HEK293 (cell line): ENCODE data around the gene ALG11.
A peak's percentile ranks its signal among the peaks of the same experiment; 100 is the strongest.

Source experiments
- CTCF ChIA-PET: fragments of 350-600 bp; formaldehyde crosslinking; extraction: SDS; loops from one replicate; lab custom pipeline; 2021; ENCODE audit warnings: antibody characterized with exemption; lab: Yijun Ruan, JAX
- POLR2A ChIA-PET: fragments of 300-600 bp; formaldehyde crosslinking; extraction: SDS; loops from one replicate; lab custom pipeline; 2020; ENCODE audit warnings: antibody characterized with exemption, inconsistent platforms; lab: Yijun Ruan, JAX
- H3K27ac ChIP-seq: fragments of 200-500 bp; sonication (Bioruptor generic); 2 replicates; pipeline ENCODE4 v1.5.1; 2014; ENCODE audit warnings: low read depth, low read length, control low read depth, inconsistent platforms; ENCODE audit errors: extremely low read depth
- H3K36me3 ChIP-seq, 2 experiments: fragments of 200-500 bp in 1 of 2; sonication (Bioruptor generic) in 1 of 2; 1 replicate in 1 of 2; 2 replicates in 1 of 2; pipeline ENCODE4 v1.5.1; 2014 to 2017; ENCODE audit warnings: inconsistent platforms in 2 of 2, low read length in 2 of 2; ENCODE audit not compliant: control insufficient read depth in 2 of 2, insufficient read depth in 1 of 2
- H3K4me1 ChIP-seq: fragments of 200-500 bp; sonication (Bioruptor generic); 2 replicates; pipeline ENCODE4 v1.5.1; 2014; ENCODE audit warnings: mild to moderate bottlenecking, low read length, inconsistent platforms; ENCODE audit not compliant: control insufficient read depth, insufficient read depth
- H3K4me3 ChIP-seq: 2 replicates; pipeline ENCODE4 v1.5.1; 2011; ENCODE audit warnings: low read depth, mild to moderate bottlenecking, control low read depth, low read length, moderate library complexity
- H3K9me3 ChIP-seq: fragments of 200-500 bp; sonication (Bioruptor generic); 2 replicates; pipeline ENCODE4 v1.5.1; 2014; ENCODE audit warnings: low read depth, low read length, inconsistent platforms; ENCODE audit not compliant: control insufficient read depth, insufficient read depth
- IKZF3 ChIP-seq: fragments of 450-650 bp; IDR thresholded peaks from 2 replicates; pipeline ENCODE4 v1.5.0; 2018; ENCODE audit warnings: missing biosample characterization, mild to moderate bottlenecking, missing genetic modification characterization, moderate library complexity
- MZF1 ChIP-seq: fragments of 450-650 bp; formaldehyde crosslinking; IDR thresholded peaks from 2 replicates; pipeline ENCODE4 v1.5.1; 2017; ENCODE audit warnings: missing biosample characterization, missing genetic modification characterization, borderline replicate concordance
- OVOL3 ChIP-seq: fragments of 450-650 bp; formaldehyde crosslinking; IDR thresholded peaks from 2 replicates; pipeline ENCODE4 v1.5.1; 2016; ENCODE audit warnings: missing biosample characterization, missing genetic modification characterization
- PRDM6 ChIP-seq: fragments of 450-650 bp; formaldehyde crosslinking; IDR thresholded peaks from 2 replicates; pipeline ENCODE4 v1.5.1; 2017; ENCODE audit warnings: missing biosample characterization, missing genetic modification characterization
- TRIM28 ChIP-seq: IDR thresholded peaks from 2 replicates; pipeline ENCODE4 v1.6.1; 2011; ENCODE audit warnings: low read length, control low read depth, borderline replicate concordance
- ZBTB1 ChIP-seq: fragments of 450-650 bp; formaldehyde crosslinking; IDR thresholded peaks from 2 replicates; pipeline ENCODE4 v1.5.1; 2016; ENCODE audit warnings: missing biosample characterization, missing genetic modification characterization
- ZBTB10 ChIP-seq: fragments of 450-650 bp; formaldehyde crosslinking; IDR thresholded peaks from 2 replicates; pipeline ENCODE4 v1.5.1; 2016; ENCODE audit warnings: missing biosample characterization, missing genetic modification characterization
- ZEB2 ChIP-seq: fragments of 450-650 bp; formaldehyde crosslinking; IDR thresholded peaks from 2 replicates; pipeline ENCODE4 v1.5.1; 2016; ENCODE audit warnings: missing biosample characterization, missing genetic modification characterization
- ZFP69B ChIP-seq: fragments of 450-650 bp; formaldehyde crosslinking; IDR thresholded peaks from 2 replicates; pipeline ENCODE4 v1.5.1; 2016; ENCODE audit warnings: missing biosample characterization, missing genetic modification characterization
- ZNF146 ChIP-seq: fragments of 450-650 bp; formaldehyde crosslinking; IDR thresholded peaks from 2 replicates; pipeline ENCODE4 v1.5.1; 2016; ENCODE audit warnings: missing biosample characterization, missing genetic modification characterization
- ZNF16 ChIP-seq: fragments of 450-650 bp; formaldehyde crosslinking; IDR thresholded peaks from 2 replicates; pipeline ENCODE4 v1.5.1; 2016; ENCODE audit warnings: low read depth, missing biosample characterization, missing genetic modification characterization
- ZNF302 ChIP-seq: fragments of 450-650 bp; formaldehyde crosslinking; IDR thresholded peaks from 2 replicates; pipeline ENCODE4 v1.5.1; 2016; ENCODE audit warnings: missing biosample characterization, missing genetic modification characterization, low read depth
- ZNF37A ChIP-seq: fragments of 450-650 bp; IDR thresholded peaks from 2 replicates; pipeline ENCODE4 v1.5.1; 2018; ENCODE audit warnings: missing biosample characterization, missing genetic modification characterization
- ZNF404 ChIP-seq: fragments of 450-650 bp; formaldehyde crosslinking; IDR thresholded peaks from 2 replicates; pipeline ENCODE4 v1.5.1; 2017; ENCODE audit warnings: missing biosample characterization, missing genetic modification characterization
- ZNF449 ChIP-seq: fragments of 450-650 bp; formaldehyde crosslinking; IDR thresholded peaks from 2 replicates; pipeline ENCODE4 v1.5.1; 2017; ENCODE audit warnings: missing biosample characterization, mild to moderate bottlenecking, missing genetic modification characterization, moderate library complexity
- ZNF501 ChIP-seq: fragments of 450-650 bp; formaldehyde crosslinking; IDR thresholded peaks from 2 replicates; pipeline ENCODE4 v1.5.1; 2016; ENCODE audit warnings: missing biosample characterization, missing genetic modification characterization
- ZNF544 ChIP-seq: fragments of 450-650 bp; formaldehyde crosslinking; IDR thresholded peaks from 2 replicates; pipeline ENCODE4 v1.5.0; 2017; ENCODE audit warnings: missing biosample characterization, missing genetic modification characterization
- ZNF555 ChIP-seq: fragments of 450-650 bp; formaldehyde crosslinking; conservative IDR thresholded peaks from 2 replicates; pipeline ENCODE4 v1.5.1; 2017; ENCODE audit warnings: missing biosample characterization, mild to moderate bottlenecking, missing genetic modification characterization, inconsistent platforms
- ZNF610 ChIP-seq: fragments of 450-650 bp; formaldehyde crosslinking; IDR thresholded peaks from 2 replicates; pipeline ENCODE4 v1.5.1; 2016; ENCODE audit warnings: missing biosample characterization, missing genetic modification characterization, borderline replicate concordance
- ZNF624 ChIP-seq: fragments of 450-650 bp; formaldehyde crosslinking; IDR thresholded peaks from 2 replicates; pipeline ENCODE4 v1.5.1; 2017; ENCODE audit warnings: missing biosample characterization, missing genetic modification characterization
- ZSCAN4 ChIP-seq: fragments of 450-650 bp; formaldehyde crosslinking; IDR thresholded peaks from 2 replicates; pipeline ENCODE4 v1.5.1; 2017; ENCODE audit warnings: missing biosample characterization, missing genetic modification characterization

ALG11 gene

DNA sequence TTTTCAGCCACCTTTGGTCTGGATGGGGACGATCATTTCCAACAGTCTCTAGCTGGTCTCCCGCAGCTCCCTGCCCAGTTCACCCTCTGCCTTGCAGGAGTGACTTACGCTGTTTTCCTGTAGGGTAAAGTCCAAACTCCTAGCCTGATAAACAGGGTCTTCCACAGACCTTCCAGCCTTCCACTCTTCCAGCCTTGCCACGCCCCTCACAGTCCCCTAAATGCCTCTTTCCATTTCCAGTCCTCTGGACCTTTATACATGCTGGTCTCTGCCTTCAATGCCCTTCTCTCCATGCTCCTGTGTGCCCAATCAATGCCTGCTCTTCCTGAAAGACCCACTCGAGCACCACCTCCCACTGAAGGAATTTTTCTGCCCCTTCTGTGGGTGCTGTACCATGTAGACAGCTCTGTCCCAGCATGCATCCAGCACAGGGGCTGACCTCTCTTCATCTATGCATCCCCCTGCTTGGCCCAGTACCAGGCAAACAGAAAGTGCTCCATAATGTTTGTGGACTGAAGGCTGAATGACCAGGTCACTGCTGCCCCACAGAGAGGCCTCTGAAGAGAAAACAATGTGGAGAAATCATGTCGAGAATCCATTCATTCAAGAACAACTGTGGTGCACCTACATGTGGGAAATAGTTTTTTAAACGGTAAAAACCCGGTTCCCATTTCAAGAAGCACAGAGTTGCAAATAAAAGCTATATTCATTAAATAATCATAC is 5.5 kb upstream of the ALG11 start:
- CTCF ChIA-PET: interaction anchor here (0.6 kb wide), 1 partner anchor 131 kb away, joined by 4 read pairs; no protein-coding TSS in a partner anchor
- no peak for TF ChIP-seq ZEB2 (tag by site-specific recombination)
- no peak for TF ChIP-seq ZNF404 (tag by site-specific recombination)
- TF ChIP-seq ZNF624 (tag by site-specific recombination): no peak
- TF ChIP-seq ZSCAN4: no peak
- TF ChIP-seq ZNF501 (tag by site-specific recombination): no peak
- TF ChIP-seq, all 188 proteins: peak for 0
- POLR2A ChIA-PET: no interaction called here
- Histone ChIP-seq H3K27ac (no peak overlapping the region), H3K4me3 (no peak overlapping the region), H3K36me3 (no peaks in the 10 kb centered on the region), H3K9me3 (no peaks in the 10 kb centered on the region), H3K4me1 (no peaks in the 10 kb centered on the region)

GRCh38 chr13:52009946-52010345 is 2.3 kb upstream of the ALG11 start:
- Histone ChIP-seq H3K4me1 (no peaks in the 10 kb centered on the region), H3K9me3 (no peaks in the 10 kb centered on the region), H3K36me3 (no peaks in the 10 kb centered on the region), H3K4me3 (peak overlapping the region; percentile 9; the same call in 1 of the 2 replicates), H3K27ac (no peak overlapping the region)
- ChIA-PET POLR2A (interaction anchor here (1.2 kb wide), 1 partner anchor 441 kb away, joined by 3 read pairs; no protein-coding TSS in a partner anchor), CTCF (interaction anchor here (0.6 kb wide), 1 partner anchor 510 kb away, joined by 3 read pairs; no protein-coding TSS in a partner anchor)
- TF ChIP-seq OVOL3 (no peak), ZNF449 (no peak), ZNF544 (tag by site-specific recombination) (no peak), MZF1 (tag by site-specific recombination) (no peak), ZNF37A (tag by site-specific recombination) (no peak), ZNF610 (tag by site-specific recombination) (no peak), IKZF3 (tag by site-specific recombination) (no peak), ZFP69B (no peak), ZBTB1 (tag by site-specific recombination) (no peak), ZNF16 (no peak), ZBTB10 (no peak), TRIM28 (no peak), PRDM6 (tag by site-specific recombination) (no peak), ZNF302 (tag by site-specific recombination) (no peak), ZNF146 (tag by site-specific recombination) (no peak), ZNF555 (tag by site-specific recombination) (no peak)
